ENCODE results near the gene TTC27.

DNA sequence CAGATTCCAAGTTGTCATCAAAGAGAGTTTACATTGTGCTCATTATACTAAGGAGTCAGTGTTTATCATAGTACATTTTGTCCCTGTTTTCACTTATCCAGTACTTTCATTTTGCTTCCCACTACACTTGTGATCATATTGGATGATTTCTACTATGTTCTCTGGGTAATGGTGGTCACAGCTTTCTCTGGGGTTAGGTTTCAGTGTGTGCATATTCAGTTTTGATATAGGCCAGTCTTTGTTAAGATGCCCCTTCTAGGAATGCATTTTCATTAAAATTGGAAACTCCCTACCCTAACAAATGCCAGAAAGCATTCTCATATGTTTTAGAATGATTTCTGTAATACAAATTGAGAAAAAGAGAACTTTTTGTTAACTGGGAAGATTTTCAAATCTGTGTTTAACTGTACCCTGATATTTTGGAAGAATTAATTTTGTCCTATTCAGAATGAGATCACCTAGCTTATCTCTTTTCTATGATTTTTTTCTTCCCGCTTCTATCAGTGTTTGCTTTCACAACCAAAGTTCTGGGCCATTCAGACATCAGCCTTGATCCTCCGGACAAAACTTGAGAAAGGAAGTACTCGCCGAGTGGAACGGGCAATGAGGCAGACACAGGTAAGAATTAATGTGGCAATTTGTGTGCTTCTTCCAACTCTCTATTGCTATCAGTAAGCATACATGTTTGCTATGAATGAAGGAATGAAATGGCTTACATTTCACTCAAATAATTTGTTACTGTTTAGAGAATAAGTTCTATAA is 74.6 kb downstream of the TTC27 start:
- TF ChIP-seq, protein P1, sequence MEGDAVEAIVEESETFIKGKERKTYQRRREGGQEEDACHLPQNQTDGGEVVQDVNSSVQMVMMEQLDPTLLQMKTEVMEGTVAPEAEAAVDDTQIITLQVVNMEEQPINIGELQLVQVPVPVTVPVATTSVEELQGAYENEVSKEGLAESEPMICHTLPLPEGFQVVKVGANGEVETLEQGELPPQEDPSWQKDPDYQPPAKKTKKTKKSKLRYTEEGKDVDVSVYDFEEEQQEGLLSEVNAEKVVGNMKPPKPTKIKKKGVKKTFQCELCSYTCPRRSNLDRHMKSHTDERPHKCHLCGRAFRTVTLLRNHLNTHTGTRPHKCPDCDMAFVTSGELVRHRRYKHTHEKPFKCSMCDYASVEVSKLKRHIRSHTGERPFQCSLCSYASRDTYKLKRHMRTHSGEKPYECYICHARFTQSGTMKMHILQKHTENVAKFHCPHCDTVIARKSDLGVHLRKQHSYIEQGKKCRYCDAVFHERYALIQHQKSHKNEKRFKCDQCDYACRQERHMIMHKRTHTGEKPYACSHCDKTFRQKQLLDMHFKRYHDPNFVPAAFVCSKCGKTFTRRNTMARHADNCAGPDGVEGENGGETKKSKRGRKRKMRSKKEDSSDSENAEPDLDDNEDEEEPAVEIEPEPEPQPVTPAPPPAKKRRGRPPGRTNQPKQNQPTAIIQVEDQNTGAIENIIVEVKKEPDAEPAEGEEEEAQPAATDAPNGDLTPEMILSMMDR (IDR thresholded peaks at IDR 0.05; ENCODE audit: poor library complexity, severe bottlenecking): no peak
- TF ChIP-seq EP300 (conservative IDR thresholded peaks at IDR 0.05; ENCODE audit: poor library complexity, severe bottlenecking) (no peak), EZH2 (IDR thresholded peaks at IDR 0.05; ENCODE audit: borderline replicate concordance, insufficient read depth, low read length, poor library complexity, severe bottlenecking) (no peak), RAD21 (conservative IDR thresholded peaks at IDR 0.05) (no peak)
- TF ChIP-seq, protein P2, sequence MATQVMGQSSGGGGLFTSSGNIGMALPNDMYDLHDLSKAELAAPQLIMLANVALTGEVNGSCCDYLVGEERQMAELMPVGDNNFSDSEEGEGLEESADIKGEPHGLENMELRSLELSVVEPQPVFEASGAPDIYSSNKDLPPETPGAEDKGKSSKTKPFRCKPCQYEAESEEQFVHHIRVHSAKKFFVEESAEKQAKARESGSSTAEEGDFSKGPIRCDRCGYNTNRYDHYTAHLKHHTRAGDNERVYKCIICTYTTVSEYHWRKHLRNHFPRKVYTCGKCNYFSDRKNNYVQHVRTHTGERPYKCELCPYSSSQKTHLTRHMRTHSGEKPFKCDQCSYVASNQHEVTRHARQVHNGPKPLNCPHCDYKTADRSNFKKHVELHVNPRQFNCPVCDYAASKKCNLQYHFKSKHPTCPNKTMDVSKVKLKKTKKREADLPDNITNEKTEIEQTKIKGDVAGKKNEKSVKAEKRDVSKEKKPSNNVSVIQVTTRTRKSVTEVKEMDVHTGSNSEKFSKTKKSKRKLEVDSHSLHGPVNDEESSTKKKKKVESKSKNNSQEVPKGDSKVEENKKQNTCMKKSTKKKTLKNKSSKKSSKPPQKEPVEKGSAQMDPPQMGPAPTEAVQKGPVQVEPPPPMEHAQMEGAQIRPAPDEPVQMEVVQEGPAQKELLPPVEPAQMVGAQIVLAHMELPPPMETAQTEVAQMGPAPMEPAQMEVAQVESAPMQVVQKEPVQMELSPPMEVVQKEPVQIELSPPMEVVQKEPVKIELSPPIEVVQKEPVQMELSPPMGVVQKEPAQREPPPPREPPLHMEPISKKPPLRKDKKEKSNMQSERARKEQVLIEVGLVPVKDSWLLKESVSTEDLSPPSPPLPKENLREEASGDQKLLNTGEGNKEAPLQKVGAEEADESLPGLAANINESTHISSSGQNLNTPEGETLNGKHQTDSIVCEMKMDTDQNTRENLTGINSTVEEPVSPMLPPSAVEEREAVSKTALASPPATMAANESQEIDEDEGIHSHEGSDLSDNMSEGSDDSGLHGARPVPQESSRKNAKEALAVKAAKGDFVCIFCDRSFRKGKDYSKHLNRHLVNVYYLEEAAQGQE (IDR thresholded peaks at IDR 0.05; ENCODE audit: borderline replicate concordance): no peak

Measured in neural cell (in vitro differentiated cells).